ENCODE measurements around the gene BLTP2. TPM values are rescaled to one million over a fixed set of nuclear protein-coding genes. Genes with fewer than 3 reads are reported as not detected.
A peak's percentile ranks its signal among the peaks of the same experiment; 100 is the strongest.

The BLTP2 gene
- total RNA-seq, 4 donors from 2014 or later, result 95.1 to 133 (median 111) TPM

GRCh38 chr17:28645576-28645939 lies 600 bp upstream of the BLTP2 start:
- Histone ChIP-seq H3K27me3 (no peaks in the 10 kb centered on the region), H3K9me3 (no peaks in the 10 kb centered on the region), H3K27ac (peak overlapping the region; percentile 92 to 96 (median 94)), H3K36me3 (peaks cover 0 to 53% (median 10%) of the 10 kb centered on the region in 3 donors), H3K4me1 (peaks cover 4 to 37% (median 24%) of the 10 kb centered on the region in 4 donors), H3K4me3 (peak overlapping the region; percentile 54 to 100 (median 91))
- TF ChIP-seq CTCF (IDR thresholded peaks at IDR 0.05) (no peak), EP300 (IDR thresholded peaks at IDR 0.05) (no peak), POLR2A (IDR thresholded peaks at IDR 0.05) (no peak)
- DNase-seq (ENCODE audit: low spot score in 2 of 2), result no peak
- 20 to 26% methylated on average over 8 of the region's 8 CpGs for WGBS, 2 donors

GRCh38 chr17:28643983-28644786 lies 773 bp downstream of the BLTP2 start:
- no peaks in the 10 kb centered on the region for H3K27me3 ChIP-seq
- no peaks in the 10 kb centered on the region for H3K9me3 ChIP-seq
- peak in 1 of 2 donors; percentile 33 for DNase-seq (ENCODE audit: low spot score in 2 of 2)
- TF ChIP-seq CTCF (IDR thresholded peaks at IDR 0.05), result peak; percentile 36 to 49 (median 47)
- TF ChIP-seq POLR2A (IDR thresholded peaks at IDR 0.05), result no peak
- H3K4me3 ChIP-seq, result peak overlapping the region; percentile 91 to 100 (median 92)
- H3K4me1 ChIP-seq, result peaks cover 4 to 37% (median 24%) of the 10 kb centered on the region in 4 donors
- H3K36me3 ChIP-seq, result peaks cover 0 to 53% (median 20%) of the 10 kb centered on the region in 3 donors
- 0 to 4% methylated on average over 16 to 18 of the region's 18 CpGs for WGBS, 2 donors
- H3K27ac ChIP-seq, result peak overlapping the region; percentile 92 to 96 (median 94)

GRCh38 chr17:28641579-28641978 lies 3.4 kb downstream of the BLTP2 start:
- WGBS, 2 donors, result 92 to 96% methylated on average over 2 of the region's 2 CpGs
- no peak for TF ChIP-seq EP300 (IDR thresholded peaks at IDR 0.05)
- TF ChIP-seq POLR2A (IDR thresholded peaks at IDR 0.05), result no peak
- TF ChIP-seq CTCF (IDR thresholded peaks at IDR 0.05), result no peak
- no peak for DNase-seq (ENCODE audit: low spot score in 2 of 2)

GRCh38 chr17:28635506-28635905 lies 9.5 kb downstream of the BLTP2 start:
- Histone ChIP-seq H3K9me3 (no peaks in the 10 kb centered on the region), H3K27me3 (no peaks in the 10 kb centered on the region), H3K4me1 (no peaks in the 10 kb centered on the region), H3K27ac (no peak overlapping the region), H3K36me3 (peaks cover 0 to 100% (median 63%) of the 10 kb centered on the region in 3 donors), H3K4me3 (no peak overlapping the region)
- DNase-seq (ENCODE audit: low spot score in 2 of 2), result no peak
- no peak for TF ChIP-seq CTCF (IDR thresholded peaks at IDR 0.05)
- 89 to 100% methylated on average over 1 of the region's 1 CpG for WGBS, 2 donors

More at GRCh38 chr17:28641579-28641978, 3.4 kb downstream of the BLTP2 start:
- no peak overlapping the region for H3K27ac ChIP-seq
- no peaks in the 10 kb centered on the region for H3K27me3 ChIP-seq
- H3K36me3 ChIP-seq, result peaks cover 0 to 66% (median 40%) of the 10 kb centered on the region in 3 donors
- no peak overlapping the region for H3K4me3 ChIP-seq
- peaks cover 4 to 30% (median 23%) of the 10 kb centered on the region in 4 donors for H3K4me1 ChIP-seq
- no peaks in the 10 kb centered on the region for H3K9me3 ChIP-seq

- 83 to 88% methylated on average over 14 of the region's 14 CpGs for WGBS, 2 donors
- Histone ChIP-seq H3K27ac (no peak overlapping the region), H3K4me3 (no peak overlapping the region), H3K36me3 (peaks cover 0 to 100% (median 53%) of the 10 kb centered on the region in 3 donors), H3K4me1 (no peaks in the 10 kb centered on the region), H3K9me3 (no peaks in the 10 kb centered on the region), H3K27me3 (no peaks in the 10 kb centered on the region)
- TF ChIP-seq CTCF (IDR thresholded peaks at IDR 0.05), result no peak
- no peak for TF ChIP-seq POLR2A (IDR thresholded peaks at IDR 0.05)
- TF ChIP-seq EP300 (IDR thresholded peaks at IDR 0.05), result no peak
- DNase-seq (ENCODE audit: low spot score in 2 of 2), result no peak
Measured at GRCh38 chr17:28634206-28634865, 10.6 kb downstream of the BLTP2 start.
